ENCODE results near the gene PDZRN3.

PDZRN3 gene

GRCh38 chr3:73520931-73521461, 103.7 kb downstream of the PDZRN3 start:
- no peak for DNase-seq (ENCODE audit: low spot score)

DNA sequence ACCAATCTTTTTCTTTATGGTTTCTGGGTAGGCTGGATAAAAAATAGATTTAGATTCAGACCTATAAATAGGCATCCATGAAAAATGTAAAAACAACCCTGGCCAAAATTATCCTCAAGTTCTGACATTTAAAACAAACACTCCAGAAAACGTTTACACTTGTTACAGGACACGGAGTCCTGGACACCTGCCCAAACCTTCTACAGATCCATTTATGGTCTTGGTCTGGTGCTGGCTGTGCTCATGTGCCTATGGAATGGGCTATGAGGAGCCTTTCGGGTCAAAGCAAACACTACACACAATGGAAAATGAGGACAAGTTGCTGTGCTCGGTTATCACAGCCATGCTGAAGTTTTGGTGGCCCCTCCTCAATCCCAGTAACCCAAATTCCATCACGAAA, 108.1 kb downstream of the PDZRN3 start:
- no peak for DNase-seq (ENCODE audit: low spot score)

DNA sequence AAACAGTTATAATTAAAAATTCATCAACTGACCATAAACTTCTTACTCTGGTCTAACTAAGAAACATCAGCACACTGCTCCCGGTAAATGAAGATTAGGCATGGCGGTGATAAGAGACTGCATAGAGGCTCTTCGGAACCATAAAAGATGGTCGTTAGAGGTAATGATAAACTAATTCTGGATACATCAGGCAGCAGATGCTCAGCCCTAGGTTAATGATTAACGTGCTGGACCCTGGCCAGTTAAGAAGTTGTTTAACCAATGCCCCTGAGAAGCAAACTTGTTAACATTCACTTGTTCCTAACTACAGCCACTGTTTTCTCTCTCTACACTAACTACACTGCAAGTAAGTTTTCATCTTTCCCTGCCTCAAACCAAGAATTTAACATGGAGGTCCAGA, 111.5 kb downstream of the PDZRN3 start:
- no peak for DNase-seq (ENCODE audit: low spot score)

GRCh38 chr3:73511571-73512525, 112.9 kb downstream of the PDZRN3 start:
- DNase-seq (ENCODE audit: low spot score), result no peak

DNA sequence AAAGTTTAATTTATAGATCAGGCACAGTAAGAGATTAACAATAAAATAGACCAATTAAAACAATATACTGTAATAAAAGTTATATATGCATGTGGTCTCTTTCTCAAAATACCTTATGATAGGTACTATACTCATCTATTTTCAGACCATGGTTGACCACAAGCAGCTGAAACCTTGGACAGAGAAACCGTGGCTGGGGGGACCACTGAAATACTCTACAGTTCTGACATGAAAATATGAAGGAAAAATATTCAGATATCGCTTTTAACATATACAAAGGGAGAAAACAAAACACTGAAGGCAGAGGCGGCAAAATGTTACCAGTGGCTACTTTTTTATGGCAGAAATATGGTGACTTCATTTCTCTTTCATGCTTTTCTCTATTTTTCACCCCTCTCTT, 114.0 kb downstream of the PDZRN3 start:
- no peak for DNase-seq (ENCODE audit: low spot score)

DNA sequence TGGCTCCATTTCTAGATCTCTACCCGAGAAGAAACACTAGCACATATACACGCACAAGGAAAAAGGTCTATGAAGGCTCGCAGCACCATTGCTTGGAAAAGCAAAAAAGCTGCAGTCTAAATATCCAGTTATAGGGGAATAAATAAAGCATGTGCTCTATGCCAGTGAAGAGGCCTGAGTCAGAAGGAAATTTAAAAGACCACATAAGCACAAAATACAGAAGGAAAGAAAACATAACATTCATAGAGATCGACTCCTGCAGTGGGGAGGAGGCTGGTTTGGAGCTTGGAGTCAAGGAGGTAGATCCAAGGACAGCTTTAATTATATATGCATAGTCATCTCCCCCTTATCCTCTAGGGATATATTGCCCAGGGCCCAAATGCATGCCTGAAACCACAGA, 114.4 kb downstream of the PDZRN3 start:
- DNase-seq (ENCODE audit: low spot score), result no peak

DNA sequence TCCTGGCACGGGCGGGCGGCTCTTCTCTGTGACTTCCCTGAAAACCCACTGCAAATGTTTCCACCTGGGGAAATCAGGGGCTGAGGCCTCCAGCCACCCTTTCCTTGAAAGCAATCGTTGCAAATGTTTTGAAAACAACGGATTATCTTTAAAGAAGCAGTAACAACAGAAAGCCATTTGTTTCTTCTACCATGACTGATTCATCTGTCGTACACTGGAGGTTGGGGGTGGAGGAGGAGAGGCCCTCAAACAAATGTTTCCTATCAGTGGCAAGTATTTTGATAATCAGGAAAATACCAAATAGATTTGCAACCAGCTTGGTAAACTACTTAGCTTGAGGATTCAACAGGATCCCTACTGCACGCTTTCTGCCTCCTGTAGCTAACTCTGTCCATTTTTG, 114.9 kb downstream of the PDZRN3 start:
- DNase-seq (ENCODE audit: low spot score), result no peak

DNA sequence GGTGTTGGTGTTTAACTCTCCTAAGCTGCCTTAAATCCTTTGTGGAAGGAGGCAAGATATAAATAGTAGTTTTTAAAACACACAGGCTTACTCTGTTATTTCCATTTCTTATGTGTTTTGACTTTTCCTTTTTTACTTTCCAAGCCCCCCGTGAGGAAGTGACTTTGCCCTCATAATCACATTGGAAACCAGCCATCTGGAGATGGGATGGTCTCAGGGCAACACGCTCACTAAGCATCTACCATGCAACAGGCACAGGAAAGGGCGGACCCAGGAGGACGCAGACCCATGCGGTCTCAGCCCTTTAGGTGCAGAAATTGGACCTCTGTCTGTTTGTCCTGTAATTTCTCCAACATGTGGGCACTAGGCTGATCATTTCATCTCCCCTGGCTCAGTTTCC, 115.7 kb downstream of the PDZRN3 start:
- no peak for DNase-seq (ENCODE audit: low spot score)

DNA sequence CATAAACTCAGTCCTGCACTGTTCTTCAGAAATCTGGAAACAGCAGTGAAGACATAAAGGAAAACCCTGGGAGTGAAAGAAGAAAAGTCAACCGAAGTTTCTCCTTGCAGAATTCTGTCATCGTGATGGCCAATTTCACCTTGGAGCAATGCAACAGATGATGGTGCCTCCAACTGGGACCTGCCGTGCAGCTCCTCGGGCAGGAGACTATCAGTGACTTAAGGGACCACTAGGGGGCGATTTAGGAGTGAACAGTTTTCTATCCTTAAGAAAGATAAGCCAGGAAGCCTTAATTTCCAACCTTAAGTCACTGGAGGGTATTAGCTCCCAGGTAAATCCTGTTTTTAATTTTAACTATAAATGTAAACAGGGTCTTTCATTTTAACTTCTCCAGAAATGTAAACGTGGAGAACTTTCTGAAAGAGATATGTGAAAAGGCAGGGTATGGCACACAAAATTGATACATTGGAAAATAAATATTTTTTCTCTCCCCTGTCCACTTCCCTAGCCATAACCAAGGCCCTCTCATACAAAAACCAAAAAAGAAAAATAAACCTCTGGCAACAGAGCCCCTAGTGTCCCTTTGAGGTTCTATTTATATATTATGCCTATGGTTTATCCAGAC, 116.3 kb downstream of the PDZRN3 start:
- DNase-seq (ENCODE audit: low spot score), result peak; percentile 64

DNA sequence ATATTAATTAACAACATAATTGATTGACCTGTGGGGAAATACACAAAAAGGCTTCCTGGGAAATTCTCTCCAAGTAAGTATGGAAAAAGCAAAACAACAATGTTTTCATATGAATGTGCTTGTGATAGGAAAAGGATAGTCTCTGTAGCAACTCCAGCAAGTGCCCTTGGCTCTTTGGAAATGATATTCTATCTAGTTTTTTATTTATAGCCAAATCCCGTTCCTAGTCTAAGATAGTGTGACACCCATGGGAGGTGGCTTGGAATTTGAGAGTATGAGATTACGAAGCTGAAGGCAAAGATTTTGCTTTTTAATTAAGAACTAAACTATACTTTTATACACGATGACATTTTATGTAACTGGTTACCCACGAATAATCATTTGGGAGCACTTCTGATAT, 119.9 kb downstream of the PDZRN3 start:
- DNase-seq (ENCODE audit: low spot score), result no peak

DNA sequence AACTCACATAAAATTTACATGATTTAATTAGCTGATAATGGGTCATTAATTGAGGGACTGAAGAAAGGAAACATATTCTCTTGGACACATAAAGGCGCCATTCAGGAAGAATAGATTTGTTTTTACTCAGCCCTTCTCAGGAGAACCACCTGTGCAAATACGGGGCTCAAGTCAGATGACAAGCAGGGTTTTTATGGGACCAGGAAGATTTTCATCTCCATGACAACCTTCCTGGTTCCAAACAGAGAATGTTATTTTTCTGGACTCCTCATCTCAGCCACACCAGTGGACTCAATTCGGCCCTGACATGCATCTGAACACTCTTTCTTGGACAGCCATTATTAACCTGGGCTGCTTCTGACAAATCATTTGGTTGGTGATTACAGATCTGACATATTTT, 120.5 kb downstream of the PDZRN3 start:
- DNase-seq (ENCODE audit: low spot score), result no peak

GRCh38 chr3:73503781-73504180, 121.0 kb downstream of the PDZRN3 start:
- DNase-seq (ENCODE audit: low spot score), result no peak

DNA sequence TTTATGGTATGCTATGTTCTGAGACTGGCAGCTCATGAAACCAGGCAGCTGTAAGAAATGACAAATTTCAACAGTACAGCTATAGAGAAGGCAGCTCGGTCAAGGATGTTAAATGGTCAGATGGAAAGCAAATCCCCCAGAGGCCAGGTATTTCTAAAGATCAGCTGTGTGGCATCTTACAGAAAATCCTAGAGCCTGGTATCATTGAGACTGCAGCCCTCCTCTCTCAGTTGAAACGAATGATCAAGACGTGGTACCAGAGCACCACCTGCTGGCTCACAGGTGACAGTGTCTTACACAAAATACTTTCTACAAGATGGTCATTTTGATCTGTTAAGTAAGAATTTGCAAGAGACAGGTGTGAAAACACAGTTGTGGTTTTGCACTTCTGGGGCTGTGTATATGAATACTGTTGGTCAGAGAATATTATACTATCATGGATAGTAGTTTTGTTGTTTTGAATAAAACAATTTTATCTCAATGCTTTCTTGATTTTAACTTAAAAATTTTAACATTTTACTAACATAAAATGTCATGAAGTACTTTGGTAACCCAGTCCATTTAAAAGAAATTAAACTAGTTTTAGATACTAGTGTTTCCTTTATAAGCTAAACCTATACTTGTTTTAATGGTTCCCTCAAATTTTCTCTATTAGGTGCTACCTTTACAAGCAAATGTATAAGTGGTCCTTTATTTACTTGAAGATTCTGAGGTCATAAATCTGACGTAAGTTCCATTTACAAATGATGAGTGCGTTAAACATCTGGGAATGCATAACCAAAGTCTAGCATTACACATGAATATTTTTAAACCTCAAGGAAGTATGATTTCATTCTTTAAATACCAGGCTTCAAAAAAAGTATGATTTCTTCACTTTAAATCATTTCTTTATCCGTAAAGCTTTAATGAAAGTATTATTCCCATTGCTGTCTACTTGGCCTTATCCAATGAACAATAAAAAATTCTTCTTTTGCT, 121.8 kb downstream of the PDZRN3 start:
- peak; percentile 72 for DNase-seq (ENCODE audit: low spot score)

GRCh38 chr3:73500321-73500720, 124.4 kb downstream of the PDZRN3 start:
- DNase-seq (ENCODE audit: low spot score), result no peak

- DNase-seq (ENCODE audit: low spot score), result no peak
Observed at GRCh38 chr3:73499787-73500186, 125.0 kb downstream of the PDZRN3 start.

DNA sequence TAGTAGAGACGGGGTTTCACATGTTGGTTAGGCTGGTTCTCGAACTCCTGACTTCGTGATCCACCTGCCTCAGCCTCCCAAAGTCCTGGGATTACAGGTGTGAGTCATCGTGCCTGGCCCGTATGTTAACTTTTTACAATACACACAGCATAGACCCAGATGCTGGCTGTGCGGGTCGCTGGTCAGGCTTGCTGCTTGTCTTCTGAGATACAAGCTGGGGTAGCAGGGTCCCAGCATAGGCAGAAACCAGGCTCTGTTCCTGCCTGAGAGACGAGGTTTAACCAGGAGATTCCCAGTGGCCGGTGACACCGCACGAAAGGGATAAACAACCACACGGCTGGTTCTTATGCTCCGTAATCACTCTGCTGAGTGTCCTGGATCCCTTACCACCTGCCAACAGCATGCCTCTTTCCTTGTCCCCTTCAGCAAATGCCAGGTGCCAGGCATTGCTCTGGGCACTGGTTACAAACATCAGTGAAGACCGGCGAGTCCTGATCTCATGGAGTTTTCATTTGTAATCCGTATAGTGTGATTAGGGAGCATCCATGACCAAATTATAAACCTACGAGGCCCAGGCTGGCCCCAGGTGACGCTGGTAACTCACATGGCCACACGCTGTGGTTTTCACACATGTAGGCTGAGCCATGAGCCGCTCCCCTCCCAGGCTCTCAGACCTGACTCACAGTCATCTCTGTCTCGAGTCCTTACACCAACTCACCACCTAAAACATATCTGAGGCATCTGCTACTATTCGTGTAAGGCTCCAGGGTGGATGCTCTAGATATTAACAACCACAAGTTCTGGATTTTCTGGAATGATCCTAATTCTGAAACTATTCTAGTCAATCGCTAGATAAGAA, 125.7 kb downstream of the PDZRN3 start:
- DNase-seq (ENCODE audit: low spot score), result no peak

- DNase-seq (ENCODE audit: low spot score), result no peak
Observed at GRCh38 chr3:73497646-73498406, 126.9 kb downstream of the PDZRN3 start.

DNA sequence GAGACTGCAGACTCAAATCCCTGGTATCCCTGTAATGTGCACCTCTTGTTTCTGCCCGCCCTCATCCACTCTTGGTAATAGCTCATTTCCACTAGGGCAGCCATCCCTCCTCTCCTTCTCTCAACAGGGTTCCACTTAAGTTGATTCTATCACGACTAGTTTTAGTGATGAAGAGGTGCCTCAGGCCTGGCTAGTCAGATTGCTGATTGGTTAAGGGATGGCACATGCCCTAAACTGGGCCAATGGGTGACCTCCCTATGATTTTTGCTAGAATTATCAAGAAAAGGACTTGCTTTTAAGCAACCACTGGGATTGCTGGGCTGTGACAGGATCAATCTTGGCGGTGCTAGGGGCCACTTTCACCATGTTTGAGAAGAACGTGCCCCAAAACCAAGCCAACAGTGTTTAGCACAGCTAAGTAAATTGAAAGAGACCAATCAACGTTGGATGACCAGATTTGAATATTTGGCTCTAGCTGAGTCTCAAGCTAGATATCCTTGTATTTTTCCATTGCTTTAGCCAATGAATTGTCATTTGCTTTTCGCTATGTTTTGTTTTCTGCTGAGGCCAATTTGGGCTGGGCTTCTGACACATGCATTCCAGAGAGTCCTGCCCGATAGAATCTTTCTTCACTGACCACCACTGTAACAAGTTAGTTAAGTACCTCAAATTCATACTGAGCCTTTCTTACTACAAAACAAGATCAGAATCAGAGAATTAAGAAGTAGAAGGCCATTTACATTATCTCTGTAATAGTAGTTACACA, 131.0 kb downstream of the PDZRN3 start:
- no peak for DNase-seq (ENCODE audit: low spot score)

GRCh38 chr3:73492186-73492585, 132.6 kb downstream of the PDZRN3 start:
- DNase-seq (ENCODE audit: low spot score), result no peak

DNA sequence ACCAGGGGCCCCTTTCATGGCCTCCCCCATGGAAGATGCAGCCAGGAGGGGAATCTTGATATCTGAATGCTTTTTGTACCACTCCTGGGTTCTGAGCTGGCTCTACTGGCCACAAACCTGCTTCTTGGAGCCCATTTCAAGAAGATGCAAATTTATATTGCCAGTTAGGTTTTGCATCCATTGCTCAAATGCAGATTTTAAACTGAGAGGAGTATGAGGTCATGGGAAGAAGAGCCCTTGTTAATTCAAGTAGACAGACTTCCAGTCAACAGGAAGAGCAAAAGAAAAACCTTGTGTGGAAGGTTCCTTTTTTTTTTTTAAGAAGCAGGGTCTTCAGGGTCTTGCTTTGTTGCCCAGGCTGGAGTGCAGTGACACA, 133.5 kb downstream of the PDZRN3 start:
- no peak for DNase-seq (ENCODE audit: low spot score)
